ENCODE measurements around the gene BAMBI. TPM values are rescaled to one million over a fixed set of nuclear protein-coding genes. Genes with fewer than 3 reads are reported as not detected.

BAMBI gene
- polyA plus RNA-seq, 4 donors, result 1.1 to 46.5 (median 1.3) TPM; not detected in 1

- Histone ChIP-seq H3K27ac (ENCODE audit: low read depth in 1 of 3, low read length in 2 of 3) (no peak overlapping the region), H3K36me3 (ENCODE audit: control insufficient read depth in 3 of 3, insufficient read depth in 2 of 3, low read depth in 1 of 3, low read length in 3 of 3) (no peaks in the 10 kb centered on the region), H3K4me1 (ENCODE audit: control insufficient read depth in 3 of 3, insufficient read depth in 2 of 3, low read depth in 1 of 3, low read length in 2 of 3) (no peaks in the 10 kb centered on the region), H3K4me3 (ENCODE audit: low read depth in 1 of 3, low read length in 3 of 3) (no peak overlapping the region), H3K9me3 (ENCODE audit: control insufficient read depth in 2 of 2, insufficient read depth in 1 of 2, low read depth in 1 of 2, low read length in 1 of 2) (no peaks in the 10 kb centered on the region), H3K27me3 (ENCODE audit: control insufficient read depth in 3 of 3, insufficient read depth in 3 of 3, low read length in 3 of 3) (peaks cover 0 to 2% (median 0%) of the 10 kb centered on the region in 3 donors)
- DNase-seq (no peak), FAIRE-seq (no peak)
- 78 to 96% (median 94%) methylated on average over 1 of the region's 1 CpG for WGBS, 3 donors
Observed at GRCh38 chr10:28728366-28728765, 51.0 kb downstream of the BAMBI start.

- H3K4me3 ChIP-seq (ENCODE audit: low read depth in 1 of 3, low read length in 3 of 3), result no peak overlapping the region
- WGBS, 3 donors, result 48 to 56% (median 55%) methylated on average over 7 of the region's 7 CpGs
- no peak for DNase-seq
- no peaks in the 10 kb centered on the region for H3K36me3 ChIP-seq (ENCODE audit: control insufficient read depth in 3 of 3, insufficient read depth in 2 of 3, low read depth in 1 of 3, low read length in 3 of 3)
- H3K4me1 ChIP-seq (ENCODE audit: control insufficient read depth in 3 of 3, insufficient read depth in 2 of 3, low read depth in 1 of 3, low read length in 2 of 3), result no peaks in the 10 kb centered on the region
- H3K27ac ChIP-seq (ENCODE audit: low read depth in 1 of 3, low read length in 2 of 3), result no peak overlapping the region
- no peaks in the 10 kb centered on the region for H3K27me3 ChIP-seq (ENCODE audit: control insufficient read depth in 3 of 3, insufficient read depth in 3 of 3, low read length in 3 of 3)
- H3K9me3 ChIP-seq (ENCODE audit: control insufficient read depth in 2 of 2, insufficient read depth in 1 of 2, low read depth in 1 of 2, low read length in 1 of 2), result peaks cover 0 to 4% of the 10 kb centered on the region in 2 donors
- no peak for FAIRE-seq
Observed at GRCh38 chr10:28730031-28730778, 52.9 kb downstream of the BAMBI start.

GRCh38 chr10:28732091-28732490, 54.8 kb downstream of the BAMBI start:
- DNase-seq, result no peak
- Histone ChIP-seq H3K4me3 (ENCODE audit: low read depth in 1 of 3, low read length in 3 of 3) (no peak overlapping the region), H3K4me1 (ENCODE audit: control insufficient read depth in 3 of 3, insufficient read depth in 2 of 3, low read depth in 1 of 3, low read length in 2 of 3) (no peaks in the 10 kb centered on the region), H3K27me3 (ENCODE audit: control insufficient read depth in 3 of 3, insufficient read depth in 3 of 3, low read length in 3 of 3) (no peaks in the 10 kb centered on the region), H3K36me3 (ENCODE audit: control insufficient read depth in 3 of 3, insufficient read depth in 2 of 3, low read depth in 1 of 3, low read length in 3 of 3) (no peaks in the 10 kb centered on the region), H3K9me3 (ENCODE audit: control insufficient read depth in 2 of 2, insufficient read depth in 1 of 2, low read depth in 1 of 2, low read length in 1 of 2) (peaks cover 0 to 4% of the 10 kb centered on the region in 2 donors), H3K27ac (ENCODE audit: low read depth in 1 of 3, low read length in 2 of 3) (no peak overlapping the region)
- WGBS, 3 donors, result 90 to 95% (median 94%) methylated on average over 8 of the region's 8 CpGs
- FAIRE-seq, result no peak

Other genes with a start within 250 kb of the BAMBI start
- 100 to 1,000 TPM in 1 of 4 donors, 10 to 100 TPM in 3; 33.5 to 102 (median 36.7) TPM for gene WAC, start 144.4 kb upstream of the BAMBI start, polyA plus RNA-seq